ENCODE measurements around the gene HSH2D.

The HSH2D gene

DNA sequence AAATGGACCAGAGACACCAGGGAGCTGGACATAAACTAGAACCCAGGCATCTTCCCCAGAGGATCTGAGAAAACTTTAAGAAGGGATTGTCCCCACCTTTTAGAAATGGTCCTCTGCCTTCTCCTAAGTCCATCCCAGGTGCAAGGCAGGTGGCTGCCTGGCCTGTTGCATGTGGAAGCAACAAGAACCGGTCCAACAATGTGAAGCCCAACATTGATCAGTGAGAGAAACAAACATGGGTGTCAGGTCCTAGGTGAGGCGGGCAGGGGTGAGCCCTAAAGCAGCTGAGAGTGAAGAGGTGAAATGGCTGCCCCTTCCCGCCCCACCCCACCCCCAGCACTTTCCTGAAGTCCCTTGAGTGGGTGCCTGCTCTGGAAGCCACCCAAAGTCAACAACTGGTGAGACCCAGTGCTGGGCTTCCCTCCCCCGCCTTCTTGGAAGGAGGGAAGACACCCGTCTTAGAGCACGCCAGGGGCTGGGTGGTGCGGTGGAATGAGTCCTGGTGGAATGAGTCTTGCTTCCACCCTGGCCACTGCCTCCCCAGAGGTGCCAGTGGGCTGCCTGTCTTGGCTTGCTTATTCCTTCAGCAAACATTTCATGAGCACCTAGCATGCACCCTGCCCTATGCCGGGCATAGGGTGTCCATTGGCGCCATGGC, 55.9 kb downstream of the HSH2D start:
- WGBS (ENCODE audit: extremely low coverage, insufficient coverage, low lambda C conversion rate): no CpG with 5 or more reads among the region's 9 CpGs
- no peak overlapping the region for H3K9ac ChIP-seq (ENCODE audit: low read length)

DNA sequence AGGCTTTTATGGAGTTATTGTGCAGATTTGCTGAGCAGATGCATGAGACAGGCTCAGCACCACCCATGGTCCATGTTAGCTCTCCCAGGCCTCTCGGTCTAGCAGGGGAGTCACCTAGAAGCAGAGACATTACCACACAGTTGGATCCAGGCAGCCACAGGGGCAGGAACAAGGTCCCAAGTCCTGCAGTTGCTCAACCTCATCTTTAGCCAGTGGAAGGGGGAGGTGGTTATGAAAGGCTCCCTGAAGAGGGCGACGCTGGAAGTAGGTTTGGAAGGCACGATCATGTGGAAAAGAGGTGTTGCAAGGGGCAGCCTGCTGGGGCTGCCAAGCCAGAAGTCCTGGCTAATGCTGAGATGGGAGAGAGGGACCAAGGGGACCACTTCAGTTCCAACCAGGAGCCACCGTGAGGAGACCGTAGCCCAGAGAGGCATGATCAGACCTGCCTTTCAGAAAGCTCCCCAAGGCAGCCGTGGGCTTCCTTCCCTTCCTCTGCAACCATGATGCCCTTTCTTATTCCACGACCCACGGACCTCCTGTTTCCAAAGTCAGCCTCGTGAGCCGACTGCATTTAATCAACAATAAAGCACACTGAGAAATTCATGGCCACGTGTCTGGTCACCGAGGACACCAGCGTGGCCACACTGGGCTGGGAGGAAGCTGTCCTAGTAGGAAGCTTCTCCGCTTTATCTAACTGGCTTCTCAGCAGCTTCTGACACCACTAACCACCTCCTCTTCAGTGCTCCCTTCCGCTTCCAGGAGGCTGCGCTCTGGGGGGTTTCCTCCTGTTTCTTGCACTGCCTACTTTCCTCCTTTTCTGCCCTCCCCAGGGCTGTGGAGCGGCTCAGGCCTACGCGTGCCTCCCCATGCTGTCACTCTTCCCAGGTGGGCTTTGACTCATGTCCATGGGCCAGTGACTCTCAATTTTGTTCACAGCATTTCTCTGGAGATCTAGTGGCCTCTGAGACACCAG, 56.8 kb downstream of the HSH2D start:
- Histone ChIP-seq H4K5ac (ENCODE audit: low read length) (no peak overlapping the region), H3K27me3 (ENCODE audit: insufficient read depth, low read length, poor library complexity) (no peaks in the 10 kb centered on the region), H2AK5ac (ENCODE audit: low read length) (no peak overlapping the region), H2BK5ac (ENCODE audit: low read length) (no peak overlapping the region), H3K4ac (ENCODE audit: low read depth, low read length) (no peak overlapping the region), H3K18ac (ENCODE audit: low read length) (no peak overlapping the region), H3K4me3 (ENCODE audit: low read length) (no peak overlapping the region), H3K4me2 (ENCODE audit: low read length) (no peak overlapping the region), H3K27ac (ENCODE audit: low read depth, low read length) (no peak overlapping the region), H2BK120ac (ENCODE audit: low read depth, low read length) (no peak overlapping the region), H3K4me1 (ENCODE audit: control insufficient read depth, low read depth, low read length) (peaks cover 3% of the 10 kb centered on the region), H2BK15ac (replicated peaks; ENCODE audit: low read depth) (no peak overlapping the region), H3K23ac (ENCODE audit: low read length) (no peak overlapping the region), H3K9ac (ENCODE audit: low read length) (no peak overlapping the region), H4K8ac (ENCODE audit: low read depth, low read length) (no peak overlapping the region), H3K79me1 (ENCODE audit: low read length) (peaks cover 10% of the 10 kb centered on the region), H3K56ac (ENCODE audit: low read length) (no peak overlapping the region), H3K36me3 (ENCODE audit: control insufficient read depth, insufficient read depth, low read length) (no peaks in the 10 kb centered on the region), H3K79me2 (ENCODE audit: control insufficient read depth, insufficient read depth, low read length) (peaks cover 4% of the 10 kb centered on the region)
- DNase-seq: peak; percentile 31
- no CpG with 5 or more reads among the region's 20 CpGs for WGBS (ENCODE audit: extremely low coverage, insufficient coverage, low lambda C conversion rate)

More for the DNA sequence above, 55.9 kb downstream of the HSH2D start:
- H2BK15ac ChIP-seq (replicated peaks; ENCODE audit: low read depth): no peak overlapping the region
- no peak overlapping the region for H3K4ac ChIP-seq (ENCODE audit: low read depth, low read length)
- H3K4me1 ChIP-seq (ENCODE audit: control insufficient read depth, low read depth, low read length): peaks cover 3% of the 10 kb centered on the region
- no peak overlapping the region for H3K18ac ChIP-seq (ENCODE audit: low read length)
- no peak overlapping the region for H2AK5ac ChIP-seq (ENCODE audit: low read length)
- no peak overlapping the region for H3K27ac ChIP-seq (ENCODE audit: low read depth, low read length)
- H3K4me2 ChIP-seq (ENCODE audit: low read length): no peak overlapping the region
- H3K56ac ChIP-seq (ENCODE audit: low read length): no peak overlapping the region
- no peaks in the 10 kb centered on the region for H3K27me3 ChIP-seq (ENCODE audit: insufficient read depth, low read length, poor library complexity)
- H3K79me2 ChIP-seq (ENCODE audit: control insufficient read depth, insufficient read depth, low read length): peaks cover 4% of the 10 kb centered on the region
- no peak overlapping the region for H3K23ac ChIP-seq (ENCODE audit: low read length)
- no peak overlapping the region for H4K8ac ChIP-seq (ENCODE audit: low read depth, low read length)
- peaks cover 10% of the 10 kb centered on the region for H3K79me1 ChIP-seq (ENCODE audit: low read length)
- H3K36me3 ChIP-seq (ENCODE audit: control insufficient read depth, insufficient read depth, low read length): no peaks in the 10 kb centered on the region
- no peak overlapping the region for H2BK5ac ChIP-seq (ENCODE audit: low read length)
- no peak overlapping the region for H3K4me3 ChIP-seq (ENCODE audit: low read length)
- no peak for DNase-seq
- no peak overlapping the region for H2BK120ac ChIP-seq (ENCODE audit: low read depth, low read length)
- H4K5ac ChIP-seq (ENCODE audit: low read length): no peak overlapping the region

GRCh38 chr19:16201011-16201391, 57.5 kb downstream of the HSH2D start:
- Histone ChIP-seq H2AK5ac (ENCODE audit: low read length) (no peak overlapping the region), H4K8ac (ENCODE audit: low read depth, low read length) (no peak overlapping the region), H3K9ac (ENCODE audit: low read length) (no peak overlapping the region), H3K4me1 (ENCODE audit: control insufficient read depth, low read depth, low read length) (peaks cover 3% of the 10 kb centered on the region), H3K56ac (ENCODE audit: low read length) (no peak overlapping the region), H3K18ac (ENCODE audit: low read length) (no peak overlapping the region), H3K4me3 (ENCODE audit: low read length) (no peak overlapping the region), H3K36me3 (ENCODE audit: control insufficient read depth, insufficient read depth, low read length) (no peaks in the 10 kb centered on the region), H2BK120ac (ENCODE audit: low read depth, low read length) (no peak overlapping the region), H2BK15ac (replicated peaks; ENCODE audit: low read depth) (no peak overlapping the region), H3K4ac (ENCODE audit: low read depth, low read length) (no peak overlapping the region), H4K5ac (ENCODE audit: low read length) (no peak overlapping the region), H3K27me3 (ENCODE audit: insufficient read depth, low read length, poor library complexity) (no peaks in the 10 kb centered on the region), H3K79me1 (ENCODE audit: low read length) (peaks cover 10% of the 10 kb centered on the region), H3K4me2 (ENCODE audit: low read length) (no peak overlapping the region), H3K79me2 (ENCODE audit: control insufficient read depth, insufficient read depth, low read length) (peaks cover 4% of the 10 kb centered on the region), H2BK5ac (ENCODE audit: low read length) (no peak overlapping the region), H3K27ac (ENCODE audit: low read depth, low read length) (no peak overlapping the region), H3K23ac (ENCODE audit: low read length) (no peak overlapping the region)
- no peak for DNase-seq
- WGBS (ENCODE audit: extremely low coverage, insufficient coverage, low lambda C conversion rate): no CpG with 5 or more reads among the region's 4 CpGs

GRCh38 chr19:16202320-16203255, 59.1 kb downstream of the HSH2D start:
- no peaks in the 10 kb centered on the region for H3K27me3 ChIP-seq (ENCODE audit: insufficient read depth, low read length, poor library complexity)
- H3K9ac ChIP-seq (ENCODE audit: low read length): no peak overlapping the region
- peaks cover 4% of the 10 kb centered on the region for H3K79me2 ChIP-seq (ENCODE audit: control insufficient read depth, insufficient read depth, low read length)
- H3K18ac ChIP-seq (ENCODE audit: low read length): no peak overlapping the region
- no peak overlapping the region for H2BK120ac ChIP-seq (ENCODE audit: low read depth, low read length)
- no peak overlapping the region for H3K56ac ChIP-seq (ENCODE audit: low read length)
- no peak overlapping the region for H3K4ac ChIP-seq (ENCODE audit: low read depth, low read length)
- H4K8ac ChIP-seq (ENCODE audit: low read depth, low read length): no peak overlapping the region
- WGBS (ENCODE audit: extremely low coverage, insufficient coverage, low lambda C conversion rate): no CpG with 5 or more reads among the region's 22 CpGs
- H3K4me3 ChIP-seq (ENCODE audit: low read length): no peak overlapping the region
- no peak overlapping the region for H2AK5ac ChIP-seq (ENCODE audit: low read length)
- no peak overlapping the region for H3K4me2 ChIP-seq (ENCODE audit: low read length)
- no peak for DNase-seq
- H3K36me3 ChIP-seq (ENCODE audit: control insufficient read depth, insufficient read depth, low read length): no peaks in the 10 kb centered on the region
- H3K79me1 ChIP-seq (ENCODE audit: low read length): peaks cover 10% of the 10 kb centered on the region
- no peak overlapping the region for H3K27ac ChIP-seq (ENCODE audit: low read depth, low read length)
- no peak overlapping the region for H2BK15ac ChIP-seq (replicated peaks; ENCODE audit: low read depth)
- no peak overlapping the region for H4K5ac ChIP-seq (ENCODE audit: low read length)
- peaks cover 3% of the 10 kb centered on the region for H3K4me1 ChIP-seq (ENCODE audit: control insufficient read depth, low read depth, low read length)
- no peak overlapping the region for H3K23ac ChIP-seq (ENCODE audit: low read length)
- H2BK5ac ChIP-seq (ENCODE audit: low read length): no peak overlapping the region

- Histone ChIP-seq H2AK5ac (ENCODE audit: low read length) (no peak overlapping the region), H2BK15ac (replicated peaks; ENCODE audit: low read depth) (no peak overlapping the region), H3K79me2 (ENCODE audit: control insufficient read depth, insufficient read depth, low read length) (peaks cover 2% of the 10 kb centered on the region), H3K4me3 (ENCODE audit: low read length) (no peak overlapping the region), H3K9ac (ENCODE audit: low read length) (no peak overlapping the region), H3K56ac (ENCODE audit: low read length) (no peak overlapping the region), H3K4me1 (ENCODE audit: control insufficient read depth, low read depth, low read length) (peaks cover 1% of the 10 kb centered on the region), H2BK5ac (ENCODE audit: low read length) (no peak overlapping the region), H3K18ac (ENCODE audit: low read length) (no peak overlapping the region), H3K4ac (ENCODE audit: low read depth, low read length) (no peak overlapping the region), H4K8ac (ENCODE audit: low read depth, low read length) (no peak overlapping the region), H3K27ac (ENCODE audit: low read depth, low read length) (no peak overlapping the region), H3K27me3 (ENCODE audit: insufficient read depth, low read length, poor library complexity) (no peaks in the 10 kb centered on the region), H2BK120ac (ENCODE audit: low read depth, low read length) (no peak overlapping the region), H3K79me1 (ENCODE audit: low read length) (peaks cover 8% of the 10 kb centered on the region), H3K23ac (ENCODE audit: low read length) (no peak overlapping the region), H4K5ac (ENCODE audit: low read length) (no peak overlapping the region), H3K4me2 (ENCODE audit: low read length) (no peak overlapping the region), H3K36me3 (ENCODE audit: control insufficient read depth, insufficient read depth, low read length) (no peaks in the 10 kb centered on the region)
- no peak for DNase-seq
- WGBS (ENCODE audit: extremely low coverage, insufficient coverage, low lambda C conversion rate): no CpG with 5 or more reads among the region's 19 CpGs
Observed at GRCh38 chr19:16203256-16204004, 59.9 kb downstream of the HSH2D start.

Measured in mesendoderm (in vitro differentiated cells).